Gastrocnemius medialis (tissue), 4 donors: ENCODE results near the gene TMEM176A.

Source experiments
- CTCF ChIP-seq, 5 experiments: fragments of 450-650 bp in 3 of 5; fragments of 200-600 bp in 2 of 5; sonication (generic) in 2 of 5; IDR thresholded peaks in 4 of 5; conservative IDR thresholded peaks in 1 of 5; 1 replicate in 4 of 5; 2 replicates in 1 of 5; pipeline ENCODE4 v1.5.1; 2016 to 2019; ENCODE audit warnings: antibody characterized with exemption in 5 of 5, mild to moderate bottlenecking in 3 of 5, moderate library complexity in 3 of 5
- POLR2A ChIP-seq, 2 donors: fragments of 450-650 bp; IDR thresholded peaks; one replicate each; pipeline ENCODE4 v1.6.1; 2017; ENCODE audit warnings: antibody characterized with exemption in 2 of 2, mild to moderate bottlenecking in 2 of 2, moderate library complexity in 2 of 2

GRCh38 chr7:150766334-150766709 lies 34.2 kb upstream of the TMEM176A start:
- TF ChIP-seq CTCF (IDR thresholded peaks at IDR 0.05 in 4 of 5, conservative IDR thresholded peaks at IDR 0.05 in 1 of 5) (no peak), POLR2A (IDR thresholded peaks at IDR 0.05) (no peak)
